ENCODE results near the gene OR10A3.

DNA sequence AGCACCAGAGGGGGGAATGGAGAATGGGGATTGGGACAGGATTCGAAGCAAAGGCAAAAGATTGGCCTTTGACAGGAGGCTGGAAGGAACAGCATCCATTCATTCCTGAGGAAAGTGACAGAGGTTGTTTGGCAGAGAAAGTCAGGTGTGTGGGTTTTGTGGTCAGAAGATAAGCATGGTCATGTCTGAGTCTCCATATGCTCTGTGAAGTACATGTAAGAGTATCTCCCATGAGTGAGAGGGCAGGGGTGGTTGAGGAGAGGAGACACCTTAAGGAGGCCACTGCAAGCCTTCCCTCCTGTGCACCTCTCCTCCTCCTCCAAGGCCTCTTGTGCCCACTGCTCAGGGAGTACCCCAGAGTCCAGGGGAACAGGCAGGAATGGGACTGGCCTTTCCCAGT, 25.6 kb upstream of the OR10A3 start:
- TF ChIP-seq, protein P1, sequence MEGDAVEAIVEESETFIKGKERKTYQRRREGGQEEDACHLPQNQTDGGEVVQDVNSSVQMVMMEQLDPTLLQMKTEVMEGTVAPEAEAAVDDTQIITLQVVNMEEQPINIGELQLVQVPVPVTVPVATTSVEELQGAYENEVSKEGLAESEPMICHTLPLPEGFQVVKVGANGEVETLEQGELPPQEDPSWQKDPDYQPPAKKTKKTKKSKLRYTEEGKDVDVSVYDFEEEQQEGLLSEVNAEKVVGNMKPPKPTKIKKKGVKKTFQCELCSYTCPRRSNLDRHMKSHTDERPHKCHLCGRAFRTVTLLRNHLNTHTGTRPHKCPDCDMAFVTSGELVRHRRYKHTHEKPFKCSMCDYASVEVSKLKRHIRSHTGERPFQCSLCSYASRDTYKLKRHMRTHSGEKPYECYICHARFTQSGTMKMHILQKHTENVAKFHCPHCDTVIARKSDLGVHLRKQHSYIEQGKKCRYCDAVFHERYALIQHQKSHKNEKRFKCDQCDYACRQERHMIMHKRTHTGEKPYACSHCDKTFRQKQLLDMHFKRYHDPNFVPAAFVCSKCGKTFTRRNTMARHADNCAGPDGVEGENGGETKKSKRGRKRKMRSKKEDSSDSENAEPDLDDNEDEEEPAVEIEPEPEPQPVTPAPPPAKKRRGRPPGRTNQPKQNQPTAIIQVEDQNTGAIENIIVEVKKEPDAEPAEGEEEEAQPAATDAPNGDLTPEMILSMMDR (IDR thresholded peaks at IDR 0.05), result no peak
- TF ChIP-seq POLR2AphosphoS5 (IDR thresholded peaks at IDR 0.05), result no peak

Measured in prostate gland (tissue), 2 donors.